ENCODE measurements around the gene ITPR3.

The ITPR3 gene

DNA sequence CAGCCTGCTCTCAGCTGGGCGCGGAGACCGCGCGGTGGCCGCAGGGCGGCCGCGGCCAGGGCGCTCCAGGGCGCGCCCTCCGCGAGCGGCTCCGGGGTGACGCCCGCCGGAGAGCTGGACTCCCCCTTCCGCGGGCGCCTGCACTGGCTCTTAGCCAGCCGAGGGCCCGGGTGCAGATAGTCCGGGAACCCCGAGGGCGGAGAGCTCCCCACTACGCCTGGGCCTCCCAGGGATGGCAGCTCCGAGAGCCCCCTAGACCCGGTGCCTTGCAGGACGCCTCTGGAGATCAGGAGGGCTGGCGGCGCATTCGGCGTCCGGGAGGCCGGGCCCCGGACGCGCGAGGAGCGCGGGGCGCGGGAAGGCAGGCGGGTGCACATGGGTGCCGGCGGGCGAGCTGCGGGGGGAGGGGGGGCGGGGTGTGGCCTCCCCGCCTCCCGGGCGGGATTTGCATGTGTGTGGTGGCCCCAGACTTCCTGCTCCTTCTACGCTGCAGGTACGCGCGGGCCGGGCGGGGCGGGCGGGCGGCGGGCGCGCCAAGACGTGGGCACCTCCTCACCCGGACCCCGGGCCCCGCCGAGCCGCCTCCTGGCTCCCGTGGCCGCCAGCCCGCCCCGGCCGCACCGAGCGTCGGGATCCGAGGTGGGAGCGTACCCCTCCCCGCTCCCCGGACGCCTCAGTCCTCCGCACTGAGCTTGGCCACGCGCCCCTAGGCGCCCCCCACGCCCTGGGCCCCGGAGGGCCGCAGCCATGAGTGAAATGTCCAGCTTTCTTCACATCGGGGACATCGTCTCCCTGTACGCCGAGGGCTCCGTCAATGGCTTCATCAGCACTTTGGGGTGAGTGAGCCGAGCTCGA lies at the start of gene ITPR3:
Gene ITPR3 (plus strand): TSS at position 467 of the 855 bp plus-strand sequence. CDS start 281 bp downstream, at position 748.
- no peak for DNase-seq

DNA sequence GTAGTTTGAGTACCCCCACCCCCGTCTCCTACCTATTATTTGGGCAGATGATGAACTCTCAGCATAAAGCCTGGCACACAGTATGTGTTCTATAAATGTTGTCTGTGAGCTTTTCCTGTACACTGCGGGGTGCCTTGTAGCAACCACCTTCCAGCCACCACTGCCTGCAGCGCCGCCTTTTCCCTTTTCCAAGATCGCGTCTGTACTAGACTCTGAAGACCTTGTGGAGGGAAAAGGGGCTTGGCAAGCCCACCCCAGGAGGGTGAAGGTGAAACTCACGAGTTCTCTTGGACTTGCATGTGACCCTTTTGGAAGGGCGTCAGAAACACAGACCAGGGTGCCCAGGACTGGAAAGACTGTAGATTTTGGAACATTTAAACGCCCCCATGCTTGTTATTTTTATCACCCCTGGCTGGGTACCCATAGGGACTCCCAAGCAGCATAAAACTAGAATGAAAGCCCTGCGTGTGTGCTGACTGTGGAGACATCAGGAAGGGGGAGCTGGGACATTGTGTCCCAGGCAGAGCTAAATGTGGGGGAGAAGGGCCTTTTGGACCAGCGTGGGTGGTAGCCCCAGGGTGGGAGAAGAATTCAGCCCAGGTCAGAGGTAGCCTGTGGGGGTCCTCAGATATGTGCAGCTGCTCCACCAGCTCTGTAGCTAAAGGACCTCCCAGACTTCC lies 49.3 kb upstream of the ITPR3 start:
- no peak for DNase-seq

DNA sequence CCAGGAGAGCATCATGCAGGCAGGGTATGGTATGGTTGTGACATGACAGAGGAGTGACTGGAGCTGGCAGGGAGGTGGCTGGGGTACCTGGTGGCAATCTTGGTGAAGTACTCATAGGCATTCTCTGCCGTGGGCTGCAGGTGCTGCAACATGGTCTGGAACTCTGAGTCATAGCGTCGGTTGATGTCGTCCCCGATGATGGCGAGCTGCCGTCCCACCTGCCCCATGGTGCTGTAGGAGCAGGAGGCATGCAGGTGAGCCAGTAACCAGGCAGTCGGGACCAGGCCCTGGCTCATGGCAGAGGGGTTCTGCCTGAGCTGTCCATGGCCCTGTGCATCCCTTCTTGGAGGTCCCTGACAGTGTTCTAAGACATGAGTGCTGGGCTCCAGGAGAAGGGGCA lies 45.9 kb upstream of the ITPR3 start:
- DNase-seq, result no peak

DNA sequence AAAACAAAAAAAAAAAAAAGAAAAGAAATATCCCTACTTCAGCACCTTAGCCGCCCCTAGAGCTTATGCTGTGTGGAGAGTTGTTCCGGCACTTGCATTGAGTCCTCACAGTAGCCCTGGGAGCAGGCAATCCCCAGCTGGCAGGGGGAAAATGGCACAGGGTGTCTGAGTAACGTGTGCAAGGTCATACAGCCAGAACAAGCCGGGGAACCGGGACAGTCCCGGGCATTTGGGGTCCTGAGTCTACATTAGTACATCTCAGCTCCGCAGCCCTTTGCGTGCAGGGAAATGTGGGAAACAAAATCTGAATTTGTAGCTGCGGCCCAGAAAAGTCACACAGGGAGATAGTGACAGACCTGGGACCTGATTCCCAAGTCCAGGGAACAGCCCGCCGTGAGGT lies 44.5 kb upstream of the ITPR3 start:
- no peak for DNase-seq

DNA sequence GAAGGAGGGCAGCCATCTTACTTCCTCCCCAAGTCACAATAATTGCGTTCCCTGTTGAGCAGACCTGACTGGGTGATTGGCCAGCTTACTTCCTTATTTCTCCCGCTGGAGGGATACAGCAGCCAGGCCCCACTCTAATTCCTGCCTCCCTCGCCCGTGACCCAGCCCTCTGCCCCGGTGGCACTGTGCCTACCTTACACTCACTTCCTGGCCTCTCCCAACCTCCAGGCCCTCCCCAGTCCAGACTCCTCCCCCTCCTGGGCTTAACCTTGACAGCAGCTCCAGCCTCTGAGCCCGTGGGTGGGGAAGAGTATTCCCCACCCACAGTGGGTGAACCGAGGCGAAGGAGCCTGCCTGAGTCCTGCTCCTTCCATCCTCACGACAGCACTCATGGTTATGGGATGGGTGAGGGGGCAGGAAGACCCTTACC lies 44.0 kb upstream of the ITPR3 start:
- no peak for DNase-seq

DNA sequence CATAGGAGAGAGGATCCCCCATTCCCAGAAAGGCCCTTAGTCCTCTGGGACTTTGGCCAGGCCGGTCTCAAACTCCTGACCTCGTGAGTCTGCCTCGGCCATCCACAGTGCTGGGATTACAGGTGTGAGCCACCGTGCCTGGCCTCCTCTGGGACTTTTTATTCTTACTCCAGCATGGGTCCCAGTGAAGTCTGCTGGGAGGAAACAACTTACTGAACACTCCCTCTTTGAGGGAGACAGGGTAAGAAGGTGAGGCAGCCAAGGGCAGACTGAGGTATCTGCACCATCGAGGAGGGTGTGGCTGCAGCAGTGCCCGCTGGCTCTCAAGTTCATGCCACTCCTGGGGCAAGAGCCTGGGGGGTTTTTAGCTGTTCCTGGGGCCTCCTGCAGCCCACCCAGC lies 43.4 kb upstream of the ITPR3 start:
- no peak for DNase-seq

DNA sequence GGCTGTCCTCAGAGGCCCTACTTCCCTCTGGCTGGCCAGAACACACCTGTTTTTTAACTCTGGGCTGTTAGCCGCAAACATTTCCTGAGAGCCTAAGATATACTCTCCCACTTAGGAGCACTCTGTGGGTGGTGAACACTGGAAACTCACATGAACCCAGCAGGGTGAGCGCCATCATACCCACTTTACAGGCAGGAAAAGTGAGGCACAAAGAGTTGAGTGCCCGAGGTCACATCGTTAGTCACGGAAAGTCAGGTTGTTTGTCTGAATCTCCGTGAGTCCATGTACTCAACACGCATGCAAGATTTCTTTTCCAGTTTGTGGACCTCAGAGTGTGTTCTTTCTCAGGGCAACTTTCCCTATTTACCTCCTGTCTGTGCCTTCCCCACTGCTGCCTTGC lies 43.0 kb upstream of the ITPR3 start:
- DNase-seq, result no peak

DNA sequence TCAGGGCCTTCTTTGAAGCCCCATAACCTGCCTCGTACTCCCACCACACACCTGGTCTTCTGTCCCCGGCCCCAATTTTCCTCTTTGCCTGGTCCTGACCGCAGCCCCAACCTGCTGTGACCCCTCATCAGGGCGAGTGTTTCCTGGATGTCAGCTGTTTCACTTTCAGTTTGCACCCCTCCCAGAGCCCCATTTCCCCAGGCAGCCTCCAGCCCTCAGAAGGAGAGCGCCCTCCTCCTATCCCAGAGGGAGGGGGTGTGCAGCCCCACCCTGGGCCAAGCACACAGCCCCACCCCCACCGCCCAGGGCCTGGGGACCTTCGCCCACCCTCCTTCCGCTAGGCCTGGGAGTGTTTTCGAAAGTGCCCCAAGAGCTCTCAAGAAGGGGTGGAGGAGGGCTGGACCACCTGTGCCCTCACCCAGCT lies 42.5 kb upstream of the ITPR3 start:
- no peak for DNase-seq

DNA sequence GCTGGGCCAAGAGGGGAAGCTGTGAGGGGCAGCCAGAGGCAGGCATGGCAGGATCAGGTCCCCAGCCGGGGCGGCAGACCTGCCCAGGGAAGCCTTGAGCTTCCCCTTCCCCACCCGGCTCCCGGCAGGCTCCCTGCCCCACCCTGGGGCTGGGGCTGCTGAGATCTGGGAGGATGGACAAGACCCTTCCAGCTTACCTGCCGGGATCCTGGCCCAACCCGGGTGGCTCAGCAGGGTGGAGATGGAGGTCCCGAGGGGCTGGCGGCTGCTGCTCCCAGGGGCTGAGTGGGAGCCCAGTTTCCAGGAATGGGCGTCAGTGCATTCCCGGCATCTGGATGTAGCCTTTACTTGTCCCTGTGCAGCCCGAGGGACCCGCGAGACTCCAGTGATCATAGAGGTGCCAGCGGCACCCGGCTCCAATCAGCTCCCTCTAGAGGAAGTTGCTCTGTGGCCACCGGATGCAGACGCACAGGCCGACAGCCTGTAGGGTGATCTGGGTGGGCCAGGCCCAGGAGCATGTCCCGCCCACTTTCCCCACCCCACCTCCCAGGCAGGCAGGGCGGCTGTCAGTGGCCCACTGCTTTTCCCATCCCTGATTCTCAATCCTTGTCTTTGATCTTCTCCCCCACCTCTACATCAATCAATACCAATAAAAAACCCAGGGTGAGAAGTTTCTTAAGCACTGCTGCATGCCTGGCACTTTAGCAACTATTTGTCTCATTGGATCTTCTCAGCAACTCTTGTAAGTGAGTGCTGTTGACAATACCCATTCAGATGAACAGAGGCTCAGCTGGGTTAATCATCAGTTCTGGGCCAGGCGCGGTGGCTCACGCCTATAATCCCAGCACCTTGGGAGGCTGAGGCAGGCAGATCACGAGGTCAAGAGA lies 41.1 kb upstream of the ITPR3 start, which contains the start of gene BAK1:
Gene BAK1 (minus strand): TSS at position 449 of the 887 bp plus-strand sequence. CDS start 2,672 bp downstream, outside the sequence.
- peak; percentile 92 for DNase-seq

DNA sequence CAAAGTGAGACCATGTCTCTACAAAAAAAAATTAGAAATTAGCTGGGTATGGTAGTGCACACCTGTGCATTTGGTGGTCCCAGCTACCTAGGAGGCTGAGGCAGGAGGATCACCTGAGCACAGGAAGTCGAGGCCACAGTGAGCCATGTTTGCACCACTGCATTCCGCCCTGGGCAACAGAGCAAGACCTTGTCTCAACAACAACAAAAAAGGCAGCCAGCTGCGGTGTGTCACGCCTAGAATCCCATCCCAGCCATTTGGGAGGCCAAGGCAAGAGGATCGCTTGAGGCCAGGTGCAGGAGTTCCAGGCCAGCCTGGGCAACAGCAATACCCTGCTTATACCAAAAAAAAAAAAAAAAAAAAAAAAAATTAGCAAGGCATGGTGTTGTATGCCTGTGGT lies 39.9 kb upstream of the ITPR3 start:
- DNase-seq, result no peak

DNA sequence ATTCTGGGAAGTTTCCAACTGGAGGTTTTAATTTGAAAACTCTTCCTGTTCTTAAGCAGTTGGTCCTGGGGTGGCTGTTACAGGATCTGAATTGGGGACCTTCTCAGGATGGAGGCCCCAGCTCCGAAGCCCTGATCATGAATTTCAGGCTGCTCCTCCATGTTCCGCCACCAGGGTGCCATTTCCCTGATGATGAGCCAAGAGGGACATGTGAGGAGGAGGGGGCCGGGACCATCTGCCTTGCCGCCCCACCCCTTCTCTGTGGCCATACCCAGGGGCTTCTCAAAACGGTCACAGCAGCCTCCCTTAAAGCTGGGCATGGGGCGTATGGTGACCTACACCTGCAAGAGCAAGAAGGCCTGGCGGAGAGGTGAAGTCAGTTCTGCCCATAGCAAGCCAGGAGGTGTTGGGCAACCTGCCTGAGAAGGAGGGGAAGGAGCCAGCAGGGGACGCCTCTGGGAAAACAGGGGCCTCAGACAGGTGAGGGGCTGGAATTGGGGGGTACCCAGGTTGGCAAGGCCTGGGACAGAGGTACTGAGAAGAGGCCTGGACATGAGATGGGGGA lies 37.4 kb upstream of the ITPR3 start:
- no peak for DNase-seq

DNA sequence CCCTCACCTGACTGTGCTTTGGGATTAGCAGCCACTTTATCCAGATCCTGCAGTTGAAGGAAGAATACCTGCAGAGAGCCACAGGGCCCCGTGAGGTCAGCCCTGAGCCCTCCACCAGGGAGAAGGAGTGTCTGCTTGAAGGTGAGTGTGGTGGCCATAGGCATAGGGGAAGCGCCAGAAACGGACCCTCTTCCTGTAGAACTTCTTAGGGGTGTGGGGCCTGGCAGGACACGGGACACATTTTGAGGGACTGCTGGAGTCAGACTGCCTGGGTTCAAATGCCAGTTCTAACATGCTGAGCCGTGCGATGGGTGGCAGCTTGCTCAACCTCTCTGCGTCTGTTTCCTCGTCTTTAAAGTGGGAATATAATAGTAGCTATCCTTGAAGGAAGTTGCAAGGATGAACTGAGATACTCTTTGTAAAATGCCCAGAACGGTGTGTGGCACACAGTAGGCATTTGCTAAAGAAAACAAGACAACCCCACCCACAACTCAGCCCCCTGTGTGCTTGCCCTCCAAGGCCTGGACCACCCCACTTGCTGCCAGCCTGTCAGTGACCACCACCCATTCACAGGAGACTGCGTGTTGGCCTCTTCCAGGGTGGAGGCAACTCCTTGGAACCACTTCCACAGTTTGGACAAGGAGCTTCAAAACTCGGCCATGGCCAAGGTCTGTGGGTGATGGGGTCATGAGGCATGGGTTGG lies 36.3 kb upstream of the ITPR3 start:
- no peak for DNase-seq

DNA sequence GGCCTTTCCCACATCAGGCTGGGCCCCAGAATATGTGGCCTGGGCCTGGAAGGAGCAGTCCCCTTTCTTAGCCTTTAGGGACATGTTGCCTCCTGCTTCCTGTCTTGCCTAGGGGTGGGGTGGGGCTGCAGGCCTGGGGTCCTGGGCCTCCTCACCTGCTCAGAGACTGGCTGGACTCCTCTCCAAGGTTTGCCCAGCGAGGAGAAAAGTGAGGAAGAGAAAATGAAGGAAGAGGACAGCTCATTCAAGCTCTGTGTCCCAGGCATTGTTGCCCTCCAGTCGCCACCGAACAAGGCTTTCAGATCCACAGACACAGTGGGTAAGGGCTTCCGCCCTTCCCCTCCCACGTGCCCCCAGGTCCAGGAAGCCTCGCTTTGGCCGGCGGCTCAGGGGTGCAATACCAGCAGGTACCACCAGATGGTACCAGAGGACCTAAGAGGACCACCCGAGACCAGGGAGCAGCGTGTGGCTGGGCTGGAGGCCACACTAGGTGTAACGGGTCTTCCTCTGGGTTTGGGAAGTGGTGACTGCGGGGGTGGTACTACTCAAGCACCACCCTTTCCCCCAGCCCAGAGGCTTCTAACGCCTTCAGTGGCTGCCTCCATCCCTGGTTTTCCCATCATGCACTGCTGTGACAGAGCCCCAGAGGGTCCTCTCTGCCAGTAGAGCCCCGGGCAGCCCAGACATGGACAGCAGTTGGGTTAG lies 35.6 kb upstream of the ITPR3 start:
- DNase-seq, result peak; percentile 93

DNA sequence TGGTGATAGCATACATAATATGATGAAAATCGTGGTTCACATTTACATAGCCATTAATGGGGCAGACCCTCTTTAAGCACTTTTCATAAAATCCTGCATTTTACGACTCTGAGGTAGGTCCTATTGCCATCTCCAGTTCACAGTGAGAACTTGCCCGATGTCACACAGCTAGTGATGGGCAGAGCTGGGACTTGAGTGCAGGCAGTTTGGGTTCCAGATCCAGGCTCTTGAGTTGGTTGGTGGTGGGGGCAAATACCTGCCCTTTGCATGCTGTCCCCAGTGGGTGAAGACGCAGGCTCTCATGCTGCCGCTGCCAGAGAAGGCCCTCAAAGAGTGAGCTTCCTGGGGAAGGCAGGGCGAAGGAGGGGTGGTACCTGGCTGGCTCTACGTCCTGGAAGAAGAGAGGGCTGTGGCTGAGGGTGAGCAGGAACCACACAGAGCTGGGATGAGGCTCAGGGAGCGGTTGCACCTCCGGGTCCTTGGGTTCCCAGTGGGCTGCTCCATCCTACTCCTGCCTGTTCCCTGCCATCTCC lies 34.9 kb upstream of the ITPR3 start:
- no peak for DNase-seq

DNA sequence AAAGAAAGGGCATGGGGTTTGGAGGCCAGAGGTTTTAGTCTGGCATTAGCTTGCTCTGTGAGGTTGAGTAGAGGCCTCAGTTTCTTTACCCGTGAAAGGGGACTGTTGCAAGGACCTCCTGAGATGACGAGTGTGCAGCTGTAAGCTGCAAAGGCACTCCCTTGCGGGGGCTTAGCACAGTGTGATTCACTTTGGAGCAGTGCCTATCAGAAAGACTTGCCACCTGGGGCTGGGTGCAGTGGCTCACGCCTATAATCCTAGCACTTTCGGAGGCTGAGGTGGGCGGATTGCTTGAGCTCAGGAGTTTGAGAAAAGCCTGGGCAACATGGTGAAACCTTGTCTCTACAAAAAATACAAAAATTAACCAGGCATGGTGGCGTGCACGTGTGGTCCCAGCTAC lies 33.6 kb upstream of the ITPR3 start:
- DNase-seq, result no peak

DNA sequence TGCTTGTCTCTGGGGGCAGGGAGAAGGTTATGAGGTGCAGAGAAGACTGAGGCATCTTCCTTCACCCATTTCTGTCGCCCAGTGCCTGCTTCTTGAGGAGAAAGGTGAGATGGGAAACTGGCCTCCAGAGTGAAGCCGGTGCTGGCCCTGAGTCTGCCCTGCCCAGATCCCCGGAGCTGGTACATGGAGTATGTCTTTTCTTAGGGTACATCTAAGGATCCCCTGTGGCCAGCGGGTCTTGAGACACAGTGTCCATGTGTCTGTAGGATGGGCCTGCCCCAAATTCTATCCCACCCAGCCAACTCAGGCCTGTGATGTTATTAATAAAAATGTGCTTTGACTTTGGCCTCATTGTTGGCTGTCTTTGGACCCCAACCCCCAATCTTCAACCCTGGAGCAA lies 32.2 kb upstream of the ITPR3 start:
- DNase-seq, result no peak

DNA sequence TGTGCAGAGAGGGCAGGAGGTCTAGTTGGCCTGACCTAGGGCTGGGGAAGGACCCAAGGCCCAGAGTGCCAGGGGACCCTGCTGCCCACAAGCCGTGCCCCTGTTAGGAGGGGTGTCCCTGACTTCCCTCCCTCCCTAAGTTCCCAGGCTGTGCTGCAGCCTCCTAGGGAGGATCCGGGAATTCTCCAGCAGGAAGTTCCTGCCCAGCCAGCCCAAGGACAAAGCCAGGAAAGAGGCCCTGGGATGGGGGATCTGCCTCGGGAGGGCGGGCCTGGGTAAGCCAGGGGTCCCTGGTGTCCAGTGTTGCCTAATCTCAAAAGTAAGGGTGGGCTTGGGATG lies 31.8 kb upstream of the ITPR3 start:
- DNase-seq, result no peak

DNA sequence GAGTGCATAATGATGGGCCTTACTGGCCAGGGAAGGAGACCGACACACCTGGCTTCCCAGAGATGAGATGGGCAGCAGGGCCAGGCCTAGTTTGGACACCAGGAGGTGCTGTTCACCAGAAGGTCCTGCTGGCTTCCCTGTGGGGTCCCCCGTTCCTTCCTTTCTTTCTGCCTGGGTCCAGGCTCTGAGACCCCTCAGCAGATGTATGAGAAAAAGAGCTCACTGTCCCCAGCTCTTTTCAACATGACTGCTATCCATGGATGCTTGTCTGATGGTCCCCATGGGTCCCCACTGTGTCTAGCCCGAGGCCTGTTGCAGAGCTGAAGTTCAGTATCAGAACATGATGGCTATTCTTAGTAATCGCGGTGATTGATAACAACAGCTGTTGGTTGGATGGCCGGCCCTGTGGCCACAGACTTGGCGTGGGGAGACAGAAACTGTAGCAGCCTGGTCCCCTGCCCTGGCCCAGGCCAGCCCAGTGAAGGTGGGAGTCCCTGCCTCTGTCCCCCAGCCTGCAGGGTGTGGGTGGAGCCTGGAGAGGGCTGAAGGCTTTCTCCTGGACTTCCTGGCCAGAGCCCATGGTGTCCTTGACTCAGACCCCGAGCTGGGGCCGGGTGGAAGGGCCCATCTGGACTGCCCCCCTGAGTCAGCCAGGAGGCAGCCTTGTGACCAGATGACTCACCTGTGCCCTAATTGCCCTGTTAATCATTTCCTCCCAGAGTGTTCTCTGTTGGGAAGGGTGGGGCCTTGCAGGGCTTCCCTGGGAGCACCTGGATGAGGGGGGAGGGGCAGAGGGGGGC lies 31.2 kb upstream of the ITPR3 start:
- DNase-seq, result peak; percentile 85

DNA sequence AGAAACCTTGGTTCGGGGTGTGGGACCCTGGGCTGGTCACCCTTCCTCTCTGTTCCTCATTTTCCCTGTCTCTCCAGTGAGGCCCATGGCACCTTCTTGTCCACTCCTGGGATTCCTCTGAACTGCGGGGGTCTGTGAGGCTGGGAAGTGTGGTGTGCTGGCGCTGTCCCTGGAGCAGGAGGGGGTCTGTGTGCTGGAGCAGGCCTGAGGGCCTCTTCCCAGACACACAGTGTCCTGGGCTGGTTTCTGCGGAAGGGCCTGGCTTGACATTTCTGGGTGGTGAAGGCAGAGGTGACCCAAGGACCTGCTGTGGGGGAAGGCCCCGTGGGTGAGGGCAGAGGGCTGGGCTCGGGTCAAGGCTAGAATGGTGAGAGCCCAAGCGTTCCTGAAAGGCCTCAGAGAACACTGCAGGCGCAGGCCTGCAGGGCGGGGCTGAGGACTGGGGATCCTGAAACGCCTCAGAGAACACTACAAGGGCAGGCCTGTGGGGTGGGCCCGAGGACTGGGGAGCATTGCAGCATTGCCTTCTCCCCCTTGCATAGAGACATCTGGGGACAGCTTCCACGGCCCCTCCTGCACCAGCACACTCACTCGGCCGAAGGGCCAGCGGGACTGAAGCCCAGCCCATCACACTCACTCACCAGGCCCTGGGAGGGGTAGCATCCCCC lies 30.5 kb upstream of the ITPR3 start:
- DNase-seq, result no peak
